ENCODE data around the gene CDC37.
A peak's percentile ranks its signal among the peaks of the same experiment; 100 is the strongest.
"Not testable (repeated sequence)": the region's sequence is repeated elsewhere in the genome, so short reads cannot be mapped to it uniquely, and the experiment has no call there.

CDC37 gene

GRCh38 chr19:10393137-10393536, 10.2 kb downstream of the CDC37 start:
- no peak for DNase-seq

DNA sequence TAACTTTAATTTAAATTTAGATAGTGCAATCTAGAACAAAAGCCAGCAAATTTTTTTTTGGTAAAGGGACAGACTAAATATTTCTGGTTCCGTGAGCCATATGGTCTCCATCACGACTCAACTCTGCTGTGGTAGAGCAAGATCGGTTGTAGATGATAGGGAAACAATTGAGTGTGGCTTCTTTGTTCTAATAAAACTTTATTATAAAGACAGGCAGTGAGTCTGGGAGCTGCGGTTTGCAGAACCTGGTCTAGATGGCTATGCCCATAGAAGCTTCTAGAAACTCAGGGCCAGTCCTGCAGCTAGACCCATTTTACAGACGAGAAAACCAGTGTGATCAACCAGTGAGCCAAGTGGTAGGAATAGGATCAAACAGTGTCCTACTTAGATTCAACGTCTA, 11.2 kb downstream of the CDC37 start:
- no peak for DNase-seq

- peak in 3 of 4 experiments; percentile 15 to 40 (median 34) for DNase-seq
Observed at GRCh38 chr19:10390652-10391286, 12.6 kb downstream of the CDC37 start.

DNA sequence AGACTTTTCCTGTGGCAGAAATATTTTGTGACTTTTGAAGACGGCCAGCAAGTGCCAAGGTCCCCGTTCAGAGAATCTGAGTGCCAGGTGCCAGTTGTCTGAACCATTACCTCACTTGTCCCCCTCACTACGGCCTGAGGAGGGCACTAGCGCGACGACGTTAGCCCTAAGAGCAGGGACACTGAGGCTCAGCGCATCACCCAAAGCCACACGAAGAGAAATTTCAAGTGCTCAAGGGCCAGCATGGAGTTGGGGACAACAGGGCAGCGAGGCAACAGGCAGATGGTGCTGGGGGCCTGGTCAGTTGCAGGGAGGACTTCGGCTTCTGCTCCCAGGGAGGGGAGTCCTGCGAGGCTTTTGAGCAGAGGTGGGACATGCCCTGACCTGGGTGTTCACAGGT, 13.5 kb downstream of the CDC37 start:
- no peak for DNase-seq

DNA sequence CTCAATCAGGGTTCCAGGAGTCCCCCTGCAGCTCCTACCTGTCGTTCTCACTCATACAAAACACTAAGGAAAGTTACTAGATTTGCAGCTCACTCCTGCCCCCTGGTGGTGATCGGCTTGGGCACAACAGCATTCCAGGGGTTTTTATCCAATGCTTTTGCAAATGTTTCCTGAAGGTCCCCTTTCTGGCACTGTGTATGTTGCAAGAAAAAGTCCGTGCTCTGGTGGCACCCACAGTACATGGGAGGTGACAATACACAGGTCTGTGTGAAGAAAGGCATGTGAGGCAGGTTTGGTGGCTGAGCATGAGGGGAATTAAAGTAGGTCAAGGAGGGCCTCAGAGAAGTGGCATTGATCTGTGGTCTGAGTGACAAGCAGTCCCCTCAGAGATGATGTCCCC, 14.4 kb downstream of the CDC37 start:
- peak; percentile 67 to 83 (median 80) for DNase-seq

- no peak for DNase-seq
Observed at GRCh38 chr19:10384580-10384979, 18.8 kb downstream of the CDC37 start.

- not testable (repeated sequence) for DNase-seq
Observed at GRCh38 chr19:10383223-10383499, 20.2 kb downstream of the CDC37 start.

GRCh38 chr19:10380313-10381102, 22.8 kb downstream of the CDC37 start, which contains the start of gene TYK2:
Gene TYK2 (minus strand): TSS chr19:10380572. CDS start chr19:10378406, 2,166 bp downstream.
- peak; percentile 91 to 94 (median 92) for DNase-seq

DNA sequence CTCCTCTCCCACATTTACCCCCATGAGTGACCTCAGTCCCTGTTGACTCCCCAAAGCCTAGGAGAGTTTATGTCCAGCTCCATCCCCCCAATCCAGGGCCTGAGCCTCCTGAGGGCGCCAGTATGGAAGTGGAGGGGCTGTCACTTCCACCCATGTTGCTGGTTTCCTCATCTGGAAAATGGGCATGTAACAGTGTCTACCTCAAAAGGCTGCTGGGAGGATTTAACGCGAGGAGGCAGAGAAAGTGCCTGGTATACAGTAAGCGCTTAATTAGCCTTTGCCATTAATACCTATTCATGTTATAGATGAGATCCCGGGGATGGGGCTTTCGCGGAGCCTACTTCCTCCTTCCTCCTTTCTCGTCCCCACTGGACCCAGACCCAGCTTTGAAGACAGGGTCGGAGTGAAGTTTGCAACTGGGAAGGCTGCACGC, 23.4 kb downstream of the CDC37 start:
- DNase-seq = no peak

DNA sequence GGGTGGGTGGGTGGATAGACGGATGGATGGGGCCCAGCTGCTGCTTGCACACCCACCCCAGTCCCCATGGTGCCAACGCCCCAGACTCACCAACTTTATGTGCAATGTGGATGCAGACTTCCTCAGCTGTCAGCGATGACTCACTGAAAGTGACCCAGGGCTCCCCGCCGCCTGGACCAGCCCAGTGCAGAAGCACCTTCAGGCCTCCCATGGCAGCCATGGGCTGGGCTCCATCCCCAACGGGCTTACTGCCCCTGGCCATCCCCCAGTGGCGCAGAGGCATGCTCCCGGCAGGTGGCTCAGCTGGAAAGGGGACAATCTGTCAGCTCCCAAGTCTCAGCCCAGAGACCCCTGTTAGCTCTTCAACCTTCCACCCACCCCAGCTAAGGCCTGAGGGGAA, 25.2 kb downstream of the CDC37 start:
- DNase-seq = no peak

GRCh38 chr19:10377140-10377640, 26.2 kb downstream of the CDC37 start:
- DNase-seq = not testable (repeated sequence)

DNA sequence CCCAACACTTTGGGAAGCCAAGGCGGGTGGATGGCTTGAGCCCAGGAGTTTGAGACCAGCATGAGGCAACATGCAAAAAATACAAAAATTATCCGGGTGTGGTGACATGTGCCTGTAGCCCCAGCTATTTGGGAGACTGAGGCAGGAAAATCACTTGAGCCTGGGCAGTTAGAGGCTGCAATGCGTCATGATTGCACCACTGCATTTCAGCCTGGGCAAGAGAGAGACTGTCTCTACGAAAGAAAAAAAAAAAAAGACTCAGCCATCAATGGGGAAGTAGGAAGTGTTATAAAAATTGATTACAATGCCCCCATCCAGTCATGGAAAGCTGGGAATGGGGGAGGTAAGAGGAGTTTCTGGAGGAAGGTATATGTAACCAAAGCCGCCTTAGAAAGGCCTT, 28.4 kb downstream of the CDC37 start:
- no peak for DNase-seq

GRCh38 chr19:10372690-10373089, 30.7 kb downstream of the CDC37 start:
- DNase-seq = no peak

GRCh38 chr19:10368101-10368803, 35.1 kb downstream of the CDC37 start:
- no peak for DNase-seq

DNA sequence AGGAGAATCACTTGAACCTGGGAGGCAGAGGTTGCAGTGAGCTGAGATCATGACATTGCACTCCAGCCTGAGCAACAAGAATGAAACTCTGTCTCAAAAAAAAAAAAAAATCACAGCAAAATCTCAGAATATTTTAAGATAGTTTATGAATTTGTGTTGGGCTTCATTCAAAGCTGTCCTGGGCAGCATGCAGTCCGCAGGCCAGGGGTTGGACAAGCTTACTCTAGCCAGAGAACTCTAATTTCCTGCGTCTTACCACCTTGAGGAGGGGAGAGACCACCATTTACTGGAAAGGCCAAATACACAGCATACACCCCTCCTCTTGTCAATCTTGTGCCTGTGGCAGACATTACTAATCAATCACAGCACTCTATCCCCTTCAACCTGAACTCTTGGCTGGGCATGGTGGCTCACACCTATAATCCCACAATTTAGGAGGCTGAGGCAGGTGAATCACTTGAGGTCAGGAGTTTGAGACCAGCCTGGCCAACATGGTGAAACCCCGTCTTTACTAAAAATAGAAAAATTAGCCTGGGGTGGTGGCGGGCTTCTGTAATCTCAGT, 36.3 kb downstream of the CDC37 start:
- not testable (repeated sequence) for DNase-seq

DNA sequence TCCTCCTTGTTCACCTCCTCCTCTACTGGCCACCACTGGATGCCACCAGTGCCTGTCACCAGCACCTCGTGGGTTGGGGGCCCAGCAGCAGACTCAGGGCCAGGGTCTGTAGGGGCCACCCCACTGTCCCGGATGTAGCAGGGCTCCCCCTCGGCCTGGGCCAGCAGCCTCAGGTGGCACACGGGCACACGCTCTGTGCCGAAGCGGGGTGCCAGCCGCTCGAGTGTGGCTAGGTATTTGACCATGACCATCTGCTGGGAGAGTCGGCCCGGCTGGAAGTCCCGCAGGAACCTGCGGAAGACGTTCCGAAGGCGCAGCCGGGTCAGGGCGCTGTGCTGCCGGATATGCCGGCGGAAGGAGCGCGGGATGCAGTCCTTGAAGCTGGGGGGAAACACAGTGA, 37.8 kb downstream of the CDC37 start:
- no peak for DNase-seq

GRCh38 chr19:10364644-10365043, 38.7 kb downstream of the CDC37 start:
- no peak for DNase-seq

GRCh38 chr19:10363789-10364281, 39.5 kb downstream of the CDC37 start:
- no peak for DNase-seq

DNA sequence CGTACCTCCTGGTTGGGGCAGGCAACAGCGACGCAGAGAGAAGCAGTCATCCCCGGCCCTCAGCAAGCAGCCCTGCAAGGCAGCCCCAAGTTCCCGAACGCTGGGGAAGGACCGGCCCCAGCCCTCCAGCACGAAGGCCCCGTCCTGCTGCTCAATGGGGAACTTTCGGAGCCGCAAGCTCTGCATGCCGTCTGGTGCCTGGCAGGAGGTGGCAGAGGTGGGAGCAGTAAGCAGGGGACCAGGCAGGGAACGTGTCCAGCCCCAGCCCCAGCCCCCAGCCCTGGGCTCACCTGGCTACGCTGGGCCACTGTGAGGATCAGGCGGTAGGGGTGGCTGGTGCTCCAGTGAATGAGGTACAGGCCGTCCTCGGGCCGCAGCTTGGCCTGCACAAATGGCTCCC, 41.1 kb downstream of the CDC37 start:
- DNase-seq = no peak

DNA sequence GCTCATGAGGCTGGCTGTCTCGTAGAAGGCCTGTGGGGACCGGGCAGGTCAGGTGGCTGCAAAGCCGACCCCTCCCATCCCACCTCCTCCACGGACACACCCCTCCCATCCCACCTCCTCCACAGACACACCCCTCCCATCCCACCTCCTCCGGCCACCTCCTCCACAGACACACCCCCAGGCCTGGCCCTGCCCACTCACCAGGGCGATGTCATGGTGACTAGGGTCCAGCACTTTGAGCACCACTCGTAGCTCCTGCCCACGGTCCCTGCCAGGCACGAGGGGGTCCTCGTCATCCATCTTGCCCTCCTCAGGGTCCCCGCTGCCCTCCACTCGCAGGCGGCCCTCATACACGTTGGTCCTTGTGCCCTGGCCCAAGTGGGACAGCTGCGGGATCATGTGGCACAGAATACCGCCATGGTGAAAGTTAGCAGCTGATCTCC, 41.8 kb downstream of the CDC37 start:
- DNase-seq = no peak

- DNase-seq = no peak
Observed at GRCh38 chr19:10356431-10356830, 46.9 kb downstream of the CDC37 start.

DNA sequence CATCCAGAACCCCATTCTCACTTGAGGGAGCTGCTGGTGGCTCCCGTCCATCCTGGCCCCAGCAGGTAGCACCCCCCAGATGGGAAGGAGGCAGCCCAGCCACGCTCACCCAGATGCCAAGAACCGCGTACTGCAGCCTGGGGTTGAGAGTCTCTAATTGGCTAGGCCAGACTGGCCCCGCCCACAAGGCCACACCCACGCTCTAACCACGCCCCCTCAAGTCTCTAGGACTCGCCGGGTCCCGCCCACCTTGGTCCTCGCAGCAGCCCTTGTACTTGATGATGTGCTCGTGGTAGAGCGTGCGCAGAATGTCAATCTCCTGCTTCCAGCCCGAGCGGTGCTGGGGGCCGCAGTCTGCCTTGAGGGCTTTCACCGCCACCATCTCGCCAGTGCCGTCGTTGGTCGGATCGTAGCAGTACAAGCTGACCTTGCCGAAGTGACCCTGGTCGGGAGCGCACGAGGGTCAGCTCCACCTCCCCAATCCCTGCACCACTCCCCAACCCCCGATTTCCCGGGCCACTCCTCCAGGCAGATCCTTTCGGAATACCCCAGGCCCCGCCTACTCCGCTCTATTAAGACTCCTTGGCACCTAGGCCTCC, 49.5 kb downstream of the CDC37 start:
- DNase-seq = peak in 2 of 4 experiments; percentile 9 to 17

All from activated naive CD4-positive, alpha-beta T cell (primary cell).